ENCODE results near the gene FAM3C. TPM values are rescaled to one million over a fixed set of nuclear protein-coding genes. Genes with fewer than 3 reads are reported as not detected.
A peak's percentile ranks its signal among the peaks of the same experiment; 100 is the strongest.
"Not testable (repeated sequence)": the region's sequence is repeated elsewhere in the genome, so short reads cannot be mapped to it uniquely, and the experiment has no call there.

Gene FAM3C
- total RNA-seq, 1 donor from 2014 or later, result 42.0 TPM

GRCh38 chr7:121327671-121328070 lies 68.4 kb downstream of the FAM3C start:
- no peak for DNase-seq (ENCODE audit: extremely low spot score, unreplicated experiment)
- peaks cover 6% of the 10 kb centered on the region for H3K27me3 Mint-ChIP-seq (ENCODE audit: unreplicated experiment)

GRCh38 chr7:121323515-121324302 lies 72.4 kb downstream of the FAM3C start:
- Mint-ChIP-seq H3K4me3 (ENCODE audit: unreplicated experiment) (no peak overlapping the region), H3K27me3 (ENCODE audit: unreplicated experiment) (no peaks in the 10 kb centered on the region), H3K36me3 (ENCODE audit: unreplicated experiment) (no peaks in the 10 kb centered on the region), H3K27ac (ENCODE audit: unreplicated experiment) (no peak overlapping the region), H3K4me1 (ENCODE audit: unreplicated experiment) (peaks cover 10% of the 10 kb centered on the region), H3K9me3 (ENCODE audit: unreplicated experiment) (no peaks in the 10 kb centered on the region)
- TF ChIP-seq, protein P1, sequence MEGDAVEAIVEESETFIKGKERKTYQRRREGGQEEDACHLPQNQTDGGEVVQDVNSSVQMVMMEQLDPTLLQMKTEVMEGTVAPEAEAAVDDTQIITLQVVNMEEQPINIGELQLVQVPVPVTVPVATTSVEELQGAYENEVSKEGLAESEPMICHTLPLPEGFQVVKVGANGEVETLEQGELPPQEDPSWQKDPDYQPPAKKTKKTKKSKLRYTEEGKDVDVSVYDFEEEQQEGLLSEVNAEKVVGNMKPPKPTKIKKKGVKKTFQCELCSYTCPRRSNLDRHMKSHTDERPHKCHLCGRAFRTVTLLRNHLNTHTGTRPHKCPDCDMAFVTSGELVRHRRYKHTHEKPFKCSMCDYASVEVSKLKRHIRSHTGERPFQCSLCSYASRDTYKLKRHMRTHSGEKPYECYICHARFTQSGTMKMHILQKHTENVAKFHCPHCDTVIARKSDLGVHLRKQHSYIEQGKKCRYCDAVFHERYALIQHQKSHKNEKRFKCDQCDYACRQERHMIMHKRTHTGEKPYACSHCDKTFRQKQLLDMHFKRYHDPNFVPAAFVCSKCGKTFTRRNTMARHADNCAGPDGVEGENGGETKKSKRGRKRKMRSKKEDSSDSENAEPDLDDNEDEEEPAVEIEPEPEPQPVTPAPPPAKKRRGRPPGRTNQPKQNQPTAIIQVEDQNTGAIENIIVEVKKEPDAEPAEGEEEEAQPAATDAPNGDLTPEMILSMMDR (IDR thresholded peaks at IDR 0.05), result no peak
- DNase-seq (ENCODE audit: extremely low spot score, unreplicated experiment), result no peak

More at GRCh38 chr7:121327671-121328070, 68.4 kb downstream of the FAM3C start:
- H3K9me3 Mint-ChIP-seq (ENCODE audit: unreplicated experiment), result no peaks in the 10 kb centered on the region
- no peak overlapping the region for H3K27ac Mint-ChIP-seq (ENCODE audit: unreplicated experiment)
- H3K4me1 Mint-ChIP-seq (ENCODE audit: unreplicated experiment), result peaks cover 22% of the 10 kb centered on the region
- H3K4me3 Mint-ChIP-seq (ENCODE audit: unreplicated experiment), result no peak overlapping the region
- no peaks in the 10 kb centered on the region for H3K36me3 Mint-ChIP-seq (ENCODE audit: unreplicated experiment)
- TF ChIP-seq, protein P1 (IDR thresholded peaks at IDR 0.05), result no peak

GRCh38 chr7:121322460-121322859 lies 73.6 kb downstream of the FAM3C start:
- Mint-ChIP-seq H3K9me3 (ENCODE audit: unreplicated experiment) (no peaks in the 10 kb centered on the region), H3K27ac (ENCODE audit: unreplicated experiment) (no peak overlapping the region), H3K27me3 (ENCODE audit: unreplicated experiment) (no peaks in the 10 kb centered on the region), H3K4me3 (ENCODE audit: unreplicated experiment) (no peak overlapping the region), H3K36me3 (ENCODE audit: unreplicated experiment) (no peaks in the 10 kb centered on the region), H3K4me1 (ENCODE audit: unreplicated experiment) (peaks cover 11% of the 10 kb centered on the region)
- TF ChIP-seq, protein P1 (IDR thresholded peaks at IDR 0.05), result no peak
- no peak for DNase-seq (ENCODE audit: extremely low spot score, unreplicated experiment)

- not testable (repeated sequence) for H3K27ac Mint-ChIP-seq (ENCODE audit: unreplicated experiment); H3K4me3 Mint-ChIP-seq (ENCODE audit: unreplicated experiment); DNase-seq (ENCODE audit: extremely low spot score, unreplicated experiment); H3K36me3 Mint-ChIP-seq (ENCODE audit: unreplicated experiment); H3K27me3 Mint-ChIP-seq (ENCODE audit: unreplicated experiment)
- Mint-ChIP-seq H3K9me3 (ENCODE audit: unreplicated experiment) (peaks cover 11% of the 10 kb centered on the region), H3K4me1 (ENCODE audit: unreplicated experiment) (peaks cover 30% of the 10 kb centered on the region)
These were observed 80.9 kb downstream of the FAM3C start for GRCh38 chr7:121315170-121315569.

DNA sequence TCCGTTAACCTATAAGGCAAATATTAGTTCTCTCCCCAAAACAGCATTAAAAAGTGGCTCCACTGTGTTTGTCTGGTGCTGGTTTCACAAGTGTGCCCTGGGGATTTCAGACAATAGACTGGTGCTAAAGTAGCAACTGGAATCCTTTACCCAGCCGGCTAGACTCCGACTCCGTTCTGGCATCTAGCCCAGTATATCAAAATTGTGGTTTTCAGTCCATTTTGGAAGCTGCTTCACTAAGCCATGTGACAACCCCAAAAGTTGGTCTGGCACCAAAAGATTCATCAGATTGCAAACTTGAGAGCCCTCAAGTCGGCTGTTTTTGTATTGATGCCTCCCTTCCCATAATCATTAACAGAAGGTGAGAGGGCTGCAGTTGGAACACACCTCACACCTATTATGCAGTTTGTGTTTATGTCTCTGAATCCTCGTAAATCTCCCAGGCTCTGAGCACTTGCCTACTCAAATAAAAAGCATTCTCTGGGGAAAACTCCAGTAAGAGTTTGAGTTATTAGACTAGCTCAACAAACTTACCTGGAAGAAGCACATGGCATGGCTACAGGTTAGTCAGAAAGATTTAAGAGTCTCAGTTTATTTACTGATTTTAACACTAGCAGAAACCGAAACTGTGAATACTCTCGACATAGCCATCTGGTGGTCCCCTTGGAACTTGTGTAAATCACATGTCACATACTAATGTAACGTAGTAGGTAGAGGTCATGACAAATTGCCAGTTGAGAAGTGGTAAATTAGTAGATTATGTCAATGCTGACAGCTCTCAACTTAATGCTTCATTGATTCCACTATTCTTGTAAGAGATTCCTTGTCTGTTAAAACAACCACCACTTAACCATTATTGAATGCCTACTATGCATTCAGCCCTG lies 82.1 kb downstream of the FAM3C start:
- no peaks in the 10 kb centered on the region for H3K36me3 Mint-ChIP-seq (ENCODE audit: unreplicated experiment)
- peak overlapping the region; percentile 72 for H3K27ac Mint-ChIP-seq (ENCODE audit: unreplicated experiment)
- peak overlapping the region; percentile 22 for H3K4me3 Mint-ChIP-seq (ENCODE audit: unreplicated experiment)
- TF ChIP-seq, protein P1 (IDR thresholded peaks at IDR 0.05), result no peak
- peaks cover 26% of the 10 kb centered on the region for H3K4me1 Mint-ChIP-seq (ENCODE audit: unreplicated experiment)
- DNase-seq (ENCODE audit: extremely low spot score, unreplicated experiment), result no peak
- H3K27me3 Mint-ChIP-seq (ENCODE audit: unreplicated experiment), result no peaks in the 10 kb centered on the region
- H3K9me3 Mint-ChIP-seq (ENCODE audit: unreplicated experiment), result peaks cover 13% of the 10 kb centered on the region
